Keratinocyte (primary cell): ENCODE measurements around the gene RMND1. TPM values are rescaled to one million over a fixed set of nuclear protein-coding genes. Genes with fewer than 3 reads are reported as not detected.

Source experiments
- DNase-seq: peaks from one replicate; pipeline ENCODE4 v3.0.0-alpha.2; 2011; ENCODE audit warnings: low read depth, missing footprints, low spot score
- FAIRE-seq: peaks from 2 replicates; lab custom pipeline; 2011; peaks lifted over from hg19 to GRCh38; lab: Jason Lieb, UNC
- H2AFZ ChIP-seq: 2 replicates; pipeline ENCODE4 v1.6.0; 2012; ENCODE audit warnings: low read length, control low read depth, inconsistent platforms; ENCODE audit not compliant: control insufficient read depth
- H3K27ac ChIP-seq: 2 replicates; pipeline ENCODE4 v1.5.1; 2011; ENCODE audit warnings: low read length; ENCODE audit not compliant: control insufficient read depth, insufficient read depth
- H3K27me3 ChIP-seq: 3 replicates; pipeline ENCODE4 v1.6.0; 2011; ENCODE audit warnings: low read length; ENCODE audit not compliant: control insufficient read depth, insufficient read depth; ENCODE audit errors: extremely low read depth
- H3K36me3 ChIP-seq, 2 experiments: 2 replicates in 1 of 2; 3 replicates in 1 of 2; pipeline ENCODE4 v1.5.1; 2011; ENCODE audit warnings: low read length in 2 of 2, mild to moderate bottlenecking in 1 of 2; ENCODE audit not compliant: control insufficient read depth in 2 of 2, insufficient read depth in 2 of 2; ENCODE audit errors: extremely low read depth in 1 of 2
- H3K4me1 ChIP-seq: 3 replicates; pipeline ENCODE4 v1.5.1; 2011; ENCODE audit warnings: low read length; ENCODE audit not compliant: control insufficient read depth, insufficient read depth; ENCODE audit errors: extremely low read depth
- H3K4me2 ChIP-seq: 3 replicates; pipeline ENCODE4 v1.6.0; 2011; ENCODE audit warnings: low read depth, low read length; ENCODE audit not compliant: control insufficient read depth, insufficient read depth; ENCODE audit errors: extremely low read depth
- H3K4me3 ChIP-seq, 3 experiments: fragments of 200-600 bp in 1 of 3; sonication (generic) in 1 of 3; 2 replicates in 2 of 3; 3 replicates in 1 of 3; pipeline ENCODE4 v1.5.1; 2011 to 2016; ENCODE audit warnings: low read length in 3 of 3, mild to moderate bottlenecking in 3 of 3, control low read depth in 2 of 3, inconsistent platforms in 1 of 3, low read depth in 1 of 3, mixed read lengths in 1 of 3, mixed run types in 1 of 3, moderate library complexity in 1 of 3; ENCODE audit not compliant: control insufficient read depth in 2 of 3, insufficient read depth in 2 of 3; ENCODE audit errors: extremely low read depth in 1 of 3
- H3K79me2 ChIP-seq: 2 replicates; pipeline ENCODE4 v1.6.0; 2012; ENCODE audit warnings: low read length; ENCODE audit not compliant: control insufficient read depth, insufficient read depth
- H3K9ac ChIP-seq: 3 replicates; pipeline ENCODE4 v1.6.0; 2011; ENCODE audit warnings: low read length; ENCODE audit not compliant: control insufficient read depth, insufficient read depth; ENCODE audit errors: extremely low read depth
- H3K9me1 ChIP-seq: 3 replicates; pipeline ENCODE4 v1.6.0; 2011; ENCODE audit warnings: low read length; ENCODE audit not compliant: control insufficient read depth, insufficient read depth; ENCODE audit errors: extremely low read depth
- H3K9me3 ChIP-seq: 2 replicates; pipeline ENCODE4 v1.5.1; 2012; ENCODE audit warnings: low read depth, low read length; ENCODE audit not compliant: control insufficient read depth
- H4K20me1 ChIP-seq: 3 replicates; pipeline ENCODE4 v1.6.0; 2011; ENCODE audit warnings: low read length; ENCODE audit not compliant: control insufficient read depth, insufficient read depth; ENCODE audit errors: extremely low read depth
- EZH2 ChIP-seq: IDR thresholded peaks from one replicate; pipeline ENCODE4 v1.6.1; 2012; ENCODE audit warnings: inconsistent platforms, mild to moderate bottlenecking, low read length, moderate library complexity
- dilution Hi-C: fragments of 300-500 bp; cut with MboI; formaldehyde crosslinking; loops from one replicate; pipeline ENCODE4 v1.7.0; 2020; ENCODE audit warnings: low sequenced_read_pairs; ENCODE audit not compliant: extremely low pct_ligation_motif_present
- polyA plus RNA-seq, 5 experiments: library from polyadenylated mRNA; depleted of rRNA in 3 of 5; stranded (reverse) in 3 of 5; stranded (forward) in 1 of 5; unstranded in 1 of 5; fragments of >200 nt; gene quantifications; 1 replicate in 1 of 5; 2 replicates in 3 of 5; 3 replicates in 1 of 5; pipeline versions ENCODE4 v1.2.1 to v1.2.3, GENCODE V29; 2011 to 2012; ENCODE audit warnings: missing spikeins in 2 of 5, low read depth in 1 of 5, low replicate concordance in 1 of 5
- TF ChIP-seq, protein P1 (sequence below), 3 experiments: IDR thresholded peaks in 1 of 3; conservative IDR thresholded peaks in 1 of 3; optimal IDR thresholded peaks in 1 of 3; 2 replicates in 2 of 3; 3 replicates in 1 of 3; pipeline versions ENCODE3 to v1.5.1; 2011; ENCODE audit warnings: low read length in 3 of 3, mild to moderate bottlenecking in 3 of 3, moderate library complexity in 2 of 3, control low read depth in 1 of 3, inconsistent platforms in 1 of 3; ENCODE audit not compliant: insufficient read depth in 2 of 3; ENCODE audit errors: extremely low read depth in 1 of 3

The RMND1 gene
- polyA plus RNA-seq, 1 donor (not counting 4 experiments of a cell fraction or from before 2014, with no cell fraction given): 23.1 TPM

- DNase-seq (no peak), FAIRE-seq (no peak)
- Histone ChIP-seq H3K79me2 (peaks cover 62% of the 10 kb centered on the region), H3K9me1 (peaks cover under 1% of the 10 kb centered on the region), H3K9ac (no peak overlapping the region), H3K4me2 (no peak overlapping the region), H3K4me3 (no peak overlapping the region), H3K4me1 (peaks cover 28% of the 10 kb centered on the region), H3K9me3 (no peaks in the 10 kb centered on the region), H3K27ac (no peak overlapping the region), H3K36me3 (peaks cover 8% of the 10 kb centered on the region in 2 experiments), H2AFZ (no peak overlapping the region), H4K20me1 (no peaks in the 10 kb centered on the region), H3K27me3 (no peaks in the 10 kb centered on the region)
- no peak for TF ChIP-seq EZH2
- TF ChIP-seq, protein P1, sequence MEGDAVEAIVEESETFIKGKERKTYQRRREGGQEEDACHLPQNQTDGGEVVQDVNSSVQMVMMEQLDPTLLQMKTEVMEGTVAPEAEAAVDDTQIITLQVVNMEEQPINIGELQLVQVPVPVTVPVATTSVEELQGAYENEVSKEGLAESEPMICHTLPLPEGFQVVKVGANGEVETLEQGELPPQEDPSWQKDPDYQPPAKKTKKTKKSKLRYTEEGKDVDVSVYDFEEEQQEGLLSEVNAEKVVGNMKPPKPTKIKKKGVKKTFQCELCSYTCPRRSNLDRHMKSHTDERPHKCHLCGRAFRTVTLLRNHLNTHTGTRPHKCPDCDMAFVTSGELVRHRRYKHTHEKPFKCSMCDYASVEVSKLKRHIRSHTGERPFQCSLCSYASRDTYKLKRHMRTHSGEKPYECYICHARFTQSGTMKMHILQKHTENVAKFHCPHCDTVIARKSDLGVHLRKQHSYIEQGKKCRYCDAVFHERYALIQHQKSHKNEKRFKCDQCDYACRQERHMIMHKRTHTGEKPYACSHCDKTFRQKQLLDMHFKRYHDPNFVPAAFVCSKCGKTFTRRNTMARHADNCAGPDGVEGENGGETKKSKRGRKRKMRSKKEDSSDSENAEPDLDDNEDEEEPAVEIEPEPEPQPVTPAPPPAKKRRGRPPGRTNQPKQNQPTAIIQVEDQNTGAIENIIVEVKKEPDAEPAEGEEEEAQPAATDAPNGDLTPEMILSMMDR (optimal IDR thresholded peaks at IDR 0.05 in 1 of 3, IDR thresholded peaks at IDR 0.05 in 1 of 3, conservative IDR thresholded peaks at IDR 0.05 in 1 of 3; ENCODE audit: extremely low read depth in 1 of 3, insufficient read depth in 2 of 3, low read length in 3 of 3): no peak
- dilution Hi-C loops: no loop called here
Measured at GRCh38 chr6:151443454-151443853, 8.5 kb downstream of the RMND1 start.

- TF ChIP-seq, protein P1 (optimal IDR thresholded peaks at IDR 0.05 in 1 of 3, IDR thresholded peaks at IDR 0.05 in 1 of 3, conservative IDR thresholded peaks at IDR 0.05 in 1 of 3; ENCODE audit: extremely low read depth in 1 of 3, insufficient read depth in 2 of 3, low read length in 3 of 3): no peak
- TF ChIP-seq EZH2: no peak
- no peak for FAIRE-seq
- H3K36me3 ChIP-seq: peaks cover 9 to 13% of the 10 kb centered on the region in 2 experiments
- no peak overlapping the region for H3K4me3 ChIP-seq
- H3K9me1 ChIP-seq: peaks cover 6% of the 10 kb centered on the region
- dilution Hi-C loops: no loop called here
- peaks cover 28% of the 10 kb centered on the region for H3K4me1 ChIP-seq
- no peaks in the 10 kb centered on the region for H3K27me3 ChIP-seq
- no peak overlapping the region for H3K9ac ChIP-seq
- peaks cover 62% of the 10 kb centered on the region for H3K79me2 ChIP-seq
- H3K4me2 ChIP-seq: no peak overlapping the region
- no peaks in the 10 kb centered on the region for H3K9me3 ChIP-seq
- H3K27ac ChIP-seq: no peak overlapping the region
- H4K20me1 ChIP-seq: peaks cover 2% of the 10 kb centered on the region
- no peak for DNase-seq
- no peak overlapping the region for H2AFZ ChIP-seq
Measured at GRCh38 chr6:151442371-151442770, 9.6 kb downstream of the RMND1 start.
